K562 (cell line): ENCODE results near the gene RUVBL2. TPM values are rescaled to one million over a fixed set of nuclear protein-coding genes. Genes with fewer than 3 reads are reported as not detected.
A peak's percentile ranks its signal among the peaks of the same experiment; 100 is the strongest.

Experiments
- ATF6 ChIP-seq: sonication (generic); formaldehyde crosslinking; IDR thresholded peaks from 2 replicates; pipeline ENCODE4 v1.4.0; 2020; ENCODE audit warnings: mild to moderate bottlenecking, missing genetic modification reagents
- DLX4 ChIP-seq: fragments of 250-450 bp; sonication (Bioruptor Pico); IDR thresholded peaks from 2 replicates; pipeline ENCODE4 v1.6.1; 2021; ENCODE audit warnings: mild to moderate bottlenecking
- ERF ChIP-seq: fragments of 450-650 bp; formaldehyde crosslinking; IDR thresholded peaks from 2 replicates; pipeline ENCODE4 v1.4.0; 2020; ENCODE audit warnings: mild to moderate bottlenecking, mixed read lengths
- FIP1L1 ChIP-seq: fragments of 200-400 bp; formaldehyde crosslinking; IDR thresholded peaks from 2 replicates; pipeline ENCODE4 v1.6.1; 2018; ENCODE audit warnings: mild to moderate bottlenecking, low read depth, low read length; ENCODE audit not compliant: poor library complexity, severe bottlenecking
- HBP1 ChIP-seq: fragments of 450-650 bp; formaldehyde crosslinking; IDR thresholded peaks from 2 replicates; pipeline ENCODE4 v1.4.0; 2022; ENCODE audit warnings: missing genetic modification characterization
- MTF1 ChIP-seq: fragments of 250-450 bp; sonication (Bioruptor Pico); IDR thresholded peaks from 2 replicates; pipeline ENCODE4 v1.9.0; 2021; ENCODE audit warnings: moderate library complexity, mild to moderate bottlenecking, inconsistent platforms, borderline replicate concordance
- MXD1 ChIP-seq: fragments of 250-450 bp; sonication (Bioruptor Pico); IDR thresholded peaks from 2 replicates; pipeline ENCODE4 v1.8.0; 2021; ENCODE audit warnings: borderline replicate concordance, mild to moderate bottlenecking, moderate library complexity; ENCODE audit not compliant: poor library complexity, severe bottlenecking
- NR2C2 ChIP-seq, 2 experiments: fragments of 200-800 bp in 1 of 2; sonication (Bioruptor generic) in 1 of 2; sonication (generic) in 1 of 2; formaldehyde crosslinking in 1 of 2; IDR thresholded peaks; 2 replicates each; pipeline versions ENCODE4 v1.6.1 to v1.8.0; 2016 to 2022; ENCODE audit warnings: mild to moderate bottlenecking in 1 of 2, missing compliant biosample characterization in 1 of 2, missing genetic modification characterization in 1 of 2, missing genetic modification reagents in 1 of 2
- PBX2 ChIP-seq, 2 experiments: IDR thresholded peaks in 1 of 2; conservative IDR thresholded peaks in 1 of 2; 2 replicates each; pipeline ENCODE4 v1.6.1; 2016; ENCODE audit warnings: low read depth in 2 of 2, mild to moderate bottlenecking in 1 of 2, missing compliant biosample characterization in 1 of 2, missing genetic modification characterization in 1 of 2, moderate library complexity in 1 of 2
- PHF21A ChIP-seq: fragments of 450-650 bp; IDR thresholded peaks from 2 replicates; pipeline ENCODE4 v1.6.1; 2017; ENCODE audit warnings: low read depth, borderline replicate concordance
- PKNOX1 ChIP-seq: fragments of 450-650 bp; IDR thresholded peaks from 2 replicates; pipeline ENCODE4 v1.6.1; 2016
- RBM25 ChIP-seq: fragments of 200-400 bp; formaldehyde crosslinking; IDR thresholded peaks from 2 replicates; pipeline ENCODE4 v1.6.1; 2018; ENCODE audit warnings: low read length, low read depth, moderate library complexity; ENCODE audit not compliant: severe bottlenecking
- SREBF2 ChIP-seq: sonication (generic); formaldehyde crosslinking; IDR thresholded peaks from 2 replicates; pipeline ENCODE4 v1.4.0; 2020; ENCODE audit warnings: mild to moderate bottlenecking, missing genetic modification reagents
- STAG1 ChIP-seq: sonication (generic); formaldehyde crosslinking; IDR thresholded peaks from 2 replicates; pipeline ENCODE4 v1.5.0; 2020; ENCODE audit warnings: missing genetic modification reagents, borderline replicate concordance
- TAF7 ChIP-seq: fragments of 450-650 bp; IDR thresholded peaks from 2 replicates; pipeline ENCODE4 v1.6.1; 2016; ENCODE audit warnings: missing genetic modification characterization, missing compliant biosample characterization
- U2AF2 ChIP-seq: fragments of 200-400 bp; formaldehyde crosslinking; optimal IDR thresholded peaks from 2 replicates; pipeline ENCODE3; 2017; ENCODE audit warnings: low read depth, mild to moderate bottlenecking, low read length
- ZNF586 ChIP-seq: fragments of 450-650 bp; formaldehyde crosslinking; conservative IDR thresholded peaks from 2 replicates; pipeline ENCODE4 v1.4.0; 2020; ENCODE audit warnings: mild to moderate bottlenecking, moderate library complexity
- polyA plus RNA-seq, 8 experiments: library from polyadenylated mRNA; depleted of rRNA in 4 of 8; stranded (reverse) in 5 of 8; unstranded in 3 of 8; fragments of >200 nt; fragmentation: Nextera tagmentation in 2 of 8; fragmentation: Illumina TruSeq in 1 of 8; extraction: Ambion mirVana in 2 of 8; extraction: Trizol in 1 of 8; gene quantifications; 2 replicates each; pipeline versions ENCODE4 v1.2.1 to v1.2.3, GENCODE V29; 2011 to 2014; ENCODE audit warnings: inconsistent platforms in 1 of 8, missing spikeins in 1 of 8
- total RNA-seq, 7 experiments: library from RNA; depleted of rRNA in 6 of 7; stranded (reverse); fragments of >200 nt in 6 of 7; fragmentation: Illumina TruSeq in 2 of 7; extraction: Trizol in 2 of 7; gene quantifications; 2 replicates each; pipeline versions ENCODE4 v1.2.1 to v1.2.3, GENCODE V29; 2011 to 2021; ENCODE audit warnings: low replicate concordance in 1 of 7

RUVBL2 gene
- total and polyA plus RNA-seq, 9 of the 15 experiments (the other 6 are each of a cell fraction or from before 2014, with no cell fraction given): 71.4 to 453 (median 237) TPM

- TF ChIP-seq HBP1 (CRISPR knock-in tag) (peak; percentile 75), SREBF2 (no peak), RBM25 (no peak), PHF21A (no peak; the same call in 1 of the 2 replicates), ERF (CRISPR knock-in tag) (peak; percentile 71), ZNF586 (CRISPR knock-in tag) (0 out of 2 replicates have a peak, but pooled peaks have one; percentile 24), STAG1 (no peak), PBX2 (CRISPR knock-in tag; IDR thresholded peaks at IDR 0.05; ENCODE audit: low read depth) (no peak), PBX2 (tag; conservative IDR thresholded peaks at IDR 0.05; ENCODE audit: low read depth) (no peak), U2AF2 (no peak), PKNOX1 (no peak), NR2C2 (CRISPR knock-in tag; IDR thresholded peaks at IDR 0.05) (no peak), NR2C2 (tag; IDR thresholded peaks at IDR 0.05) (no peak), FIP1L1 (peak; percentile 64), MTF1 (no peak), TAF7 (tag) (no peak), MXD1 (CRISPR knock-in tag) (no peak), DLX4 (CRISPR knock-in tag) (peak; percentile 81; the same call in 1 of the 2 replicates), ATF6 (CRISPR knock-in tag) (no peak)
Observed at GRCh38 chr19:48967346-48968178, 26.1 kb upstream of the RUVBL2 start (continued).
